ENCODE measurements around the gene ICAM1. TPM values are rescaled to one million over a fixed set of nuclear protein-coding genes. Genes with fewer than 3 reads are reported as not detected.

The ICAM1 gene
- polyA plus RNA-seq, 3 donors, result 21.6 to 118 (median 40.8) TPM

- Mint-ChIP-seq H3K4me1 (peaks cover 58% of the 10 kb centered on the region), H3K27ac (peak overlapping the region in 4 of 7 donors; percentile 15 to 70 (median 36)), H3K36me3 (peaks cover 12 to 14% of the 10 kb centered on the region in 2 donors), H3K27me3 (ENCODE audit: low read depth in 3 of 3) (peaks cover 69 to 78% (median 69%) of the 10 kb centered on the region in 3 donors), H3K4me3 (peak overlapping the region; percentile 78 to 94), H3K9me3 (peaks cover 0 to 43% (median 21%) of the 10 kb centered on the region in 7 donors)
- peaks cover 4% of the 10 kb centered on the region for H4K20me1 ChIP-seq (ENCODE audit: insufficient read depth, low read length)
- no peak overlapping the region for H3K9ac ChIP-seq (ENCODE audit: insufficient read depth, low read length, poor library complexity, severe bottlenecking)
- peaks cover 66 to 72% of the 10 kb centered on the region in 2 donors for H3K4me1 ChIP-seq (ENCODE audit: control insufficient read depth in 1 of 2, insufficient read depth in 2 of 2, low read length in 2 of 2)
- TF ChIP-seq, protein P1, sequence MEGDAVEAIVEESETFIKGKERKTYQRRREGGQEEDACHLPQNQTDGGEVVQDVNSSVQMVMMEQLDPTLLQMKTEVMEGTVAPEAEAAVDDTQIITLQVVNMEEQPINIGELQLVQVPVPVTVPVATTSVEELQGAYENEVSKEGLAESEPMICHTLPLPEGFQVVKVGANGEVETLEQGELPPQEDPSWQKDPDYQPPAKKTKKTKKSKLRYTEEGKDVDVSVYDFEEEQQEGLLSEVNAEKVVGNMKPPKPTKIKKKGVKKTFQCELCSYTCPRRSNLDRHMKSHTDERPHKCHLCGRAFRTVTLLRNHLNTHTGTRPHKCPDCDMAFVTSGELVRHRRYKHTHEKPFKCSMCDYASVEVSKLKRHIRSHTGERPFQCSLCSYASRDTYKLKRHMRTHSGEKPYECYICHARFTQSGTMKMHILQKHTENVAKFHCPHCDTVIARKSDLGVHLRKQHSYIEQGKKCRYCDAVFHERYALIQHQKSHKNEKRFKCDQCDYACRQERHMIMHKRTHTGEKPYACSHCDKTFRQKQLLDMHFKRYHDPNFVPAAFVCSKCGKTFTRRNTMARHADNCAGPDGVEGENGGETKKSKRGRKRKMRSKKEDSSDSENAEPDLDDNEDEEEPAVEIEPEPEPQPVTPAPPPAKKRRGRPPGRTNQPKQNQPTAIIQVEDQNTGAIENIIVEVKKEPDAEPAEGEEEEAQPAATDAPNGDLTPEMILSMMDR (IDR thresholded peaks at IDR 0.05), result peak; percentile 14
- no peak overlapping the region for H3K27ac ChIP-seq (ENCODE audit: low read depth in 1 of 2, low read length in 2 of 2)
- H2AFZ ChIP-seq (ENCODE audit: insufficient read depth, low read depth, low read length, poor library complexity, severe bottlenecking), result peak overlapping the region; percentile 82
- intact Hi-C loops (cut with micrococcal nuclease), result no loop called here
- H3K9me3 ChIP-seq (replicated peaks in 1 of 2; ENCODE audit: control insufficient read depth in 1 of 2, insufficient read depth in 1 of 2, low read length in 2 of 2), result peaks cover 6 to 22% of the 10 kb centered on the region in 2 donors
- H3K36me3 ChIP-seq (replicated peaks in 1 of 2; ENCODE audit: control insufficient read depth in 1 of 2, insufficient read depth in 2 of 2, low read length in 2 of 2), result no peaks in the 10 kb centered on the region
- H3K4me2 ChIP-seq (replicated peaks; ENCODE audit: extremely low read depth, low read length, poor library complexity, severe bottlenecking), result peak overlapping the region; percentile 80
- H3K79me2 ChIP-seq (ENCODE audit: insufficient read depth, low read length), result no peaks in the 10 kb centered on the region
- H3K4me3 ChIP-seq (replicated peaks in 1 of 3; ENCODE audit: low read depth in 2 of 3, low read length in 3 of 3), result peak overlapping the region; percentile 20 to 74 (median 37)
- DNase-seq, result peak; percentile 67 to 77 (median 75)
- WGBS (ENCODE audit: insufficient coverage), result under 1% methylated on average over 40 of the region's 48 CpGs
- H3K27me3 ChIP-seq (ENCODE audit: control insufficient read depth in 2 of 2, insufficient read depth in 2 of 2, low read length in 2 of 2), result peaks cover 28 to 59% of the 10 kb centered on the region in 2 donors
Measured at GRCh38 chr19:10295305-10295846, 24.5 kb downstream of the ICAM1 start.

- Mint-ChIP-seq H3K27ac (peak overlapping the region in 4 of 7 donors; percentile 15 to 70 (median 36)), H3K4me3 (peak overlapping the region; percentile 78 to 94), H3K27me3 (ENCODE audit: low read depth in 3 of 3) (peaks cover 62 to 72% (median 63%) of the 10 kb centered on the region in 3 donors), H3K9me3 (peaks cover 0 to 37% (median 20%) of the 10 kb centered on the region in 7 donors), H3K36me3 (peaks cover 12% of the 10 kb centered on the region in 2 donors), H3K4me1 (peaks cover 52% of the 10 kb centered on the region)
- Histone ChIP-seq H3K27me3 (ENCODE audit: control insufficient read depth in 2 of 2, insufficient read depth in 2 of 2, low read length in 2 of 2) (peaks cover 22 to 53% of the 10 kb centered on the region in 2 donors), H3K4me2 (replicated peaks; ENCODE audit: extremely low read depth, low read length, poor library complexity, severe bottlenecking) (peak overlapping the region; percentile 80), H3K4me3 (replicated peaks in 1 of 3; ENCODE audit: low read depth in 2 of 3, low read length in 3 of 3) (peak overlapping the region; percentile 20 to 74 (median 37)), H3K9ac (ENCODE audit: insufficient read depth, low read length, poor library complexity, severe bottlenecking) (no peak overlapping the region), H3K36me3 (replicated peaks in 1 of 2; ENCODE audit: control insufficient read depth in 1 of 2, insufficient read depth in 2 of 2, low read length in 2 of 2) (no peaks in the 10 kb centered on the region), H3K27ac (ENCODE audit: low read depth in 1 of 2, low read length in 2 of 2) (no peak overlapping the region), H2AFZ (ENCODE audit: insufficient read depth, low read depth, low read length, poor library complexity, severe bottlenecking) (peak overlapping the region; percentile 82), H3K4me1 (ENCODE audit: control insufficient read depth in 1 of 2, insufficient read depth in 2 of 2, low read length in 2 of 2) (peaks cover 65 to 72% of the 10 kb centered on the region in 2 donors), H3K9me3 (replicated peaks in 1 of 2; ENCODE audit: control insufficient read depth in 1 of 2, insufficient read depth in 1 of 2, low read length in 2 of 2) (peaks cover 6 to 17% of the 10 kb centered on the region in 2 donors), H3K79me2 (ENCODE audit: insufficient read depth, low read length) (no peaks in the 10 kb centered on the region), H4K20me1 (ENCODE audit: insufficient read depth, low read length) (no peaks in the 10 kb centered on the region)
- WGBS (ENCODE audit: insufficient coverage), result 21% methylated on average over 43 of the region's 58 CpGs
- intact Hi-C loops (cut with micrococcal nuclease), result no loop called here
- DNase-seq, result no peak
- TF ChIP-seq, protein P1 (IDR thresholded peaks at IDR 0.05), result no peak
Measured at GRCh38 chr19:10295847-10296591, 25.1 kb downstream of the ICAM1 start.

All from CD14-positive monocyte (primary cell).